ENCODE data around the gene NME1.

The NME1 gene

GRCh38 chr17:51115179-51115578 is 38.2 kb upstream of the NME1 start:
- Histone ChIP-seq H3K4me2 (ENCODE audit: low read length) (no peak overlapping the region), H3K4me3 (ENCODE audit: low read depth, low read length, poor library complexity, severe bottlenecking) (no peak overlapping the region), H4K20me1 (ENCODE audit: insufficient read depth, low read length) (no peaks in the 10 kb centered on the region), H3K9me3 (ENCODE audit: low read length) (no peaks in the 10 kb centered on the region), H3K27me3 (ENCODE audit: insufficient read depth, low read length) (no peaks in the 10 kb centered on the region), H3K9me2 (ENCODE audit: low read depth, low read length) (no peaks in the 10 kb centered on the region), H2AFZ (ENCODE audit: low read length) (no peak overlapping the region), H3K4me1 (ENCODE audit: insufficient read depth, low read length, severe bottlenecking) (peaks cover 38% of the 10 kb centered on the region), H3K79me2 (ENCODE audit: insufficient read depth, low read length) (peaks cover 95% of the 10 kb centered on the region), H3K27ac (ENCODE audit: low read depth, low read length, poor library complexity, severe bottlenecking) (no peak overlapping the region), H3K9ac (ENCODE audit: low read length) (no peak overlapping the region), H3K36me3 (ENCODE audit: insufficient read depth, low read length) (peaks cover 13% of the 10 kb centered on the region), H3F3A (ENCODE audit: insufficient read depth, low read length) (no peaks in the 10 kb centered on the region)
- TF ChIP-seq EZH2 (IDR thresholded peaks at IDR 0.05; ENCODE audit: borderline replicate concordance, low read length): no peak
- no peak for TF ChIP-seq CTCF (IDR thresholded peaks at IDR 0.05; ENCODE audit: low read length)

- no peak for TF ChIP-seq EZH2 (IDR thresholded peaks at IDR 0.05; ENCODE audit: borderline replicate concordance, low read length)
- no peak for TF ChIP-seq CTCF (IDR thresholded peaks at IDR 0.05; ENCODE audit: low read length)
- Histone ChIP-seq H3K27me3 (ENCODE audit: insufficient read depth, low read length) (no peaks in the 10 kb centered on the region), H3K27ac (ENCODE audit: low read depth, low read length, poor library complexity, severe bottlenecking) (peak overlapping the region; percentile 86), H3K79me2 (ENCODE audit: insufficient read depth, low read length) (peaks cover 61% of the 10 kb centered on the region), H3K9ac (ENCODE audit: low read length) (peak overlapping the region; percentile 94), H3K36me3 (ENCODE audit: insufficient read depth, low read length) (no peaks in the 10 kb centered on the region), H3K4me3 (ENCODE audit: low read depth, low read length, poor library complexity, severe bottlenecking) (peak overlapping the region; percentile 92), H3K9me3 (ENCODE audit: low read length) (no peaks in the 10 kb centered on the region), H2AFZ (ENCODE audit: low read length) (no peak overlapping the region), H3F3A (ENCODE audit: insufficient read depth, low read length) (no peaks in the 10 kb centered on the region), H3K9me2 (ENCODE audit: low read depth, low read length) (no peaks in the 10 kb centered on the region), H3K4me2 (ENCODE audit: low read length) (peak overlapping the region; percentile 88), H3K4me1 (ENCODE audit: insufficient read depth, low read length, severe bottlenecking) (peaks cover 41% of the 10 kb centered on the region), H4K20me1 (ENCODE audit: insufficient read depth, low read length) (no peaks in the 10 kb centered on the region)
Measured at GRCh38 chr17:51118330-51119195, 34.8 kb upstream of the NME1 start.

GRCh38 chr17:51119415-51120356 is 33.7 kb upstream of the NME1 start:
- no peaks in the 10 kb centered on the region for H3K27me3 ChIP-seq (ENCODE audit: insufficient read depth, low read length)
- H2AFZ ChIP-seq (ENCODE audit: low read length): no peak overlapping the region
- H4K20me1 ChIP-seq (ENCODE audit: insufficient read depth, low read length): no peaks in the 10 kb centered on the region
- peak overlapping the region; percentile 88 for H3K4me2 ChIP-seq (ENCODE audit: low read length)
- peaks cover 41% of the 10 kb centered on the region for H3K4me1 ChIP-seq (ENCODE audit: insufficient read depth, low read length, severe bottlenecking)
- H3K36me3 ChIP-seq (ENCODE audit: insufficient read depth, low read length): no peaks in the 10 kb centered on the region
- no peaks in the 10 kb centered on the region for H3K9me3 ChIP-seq (ENCODE audit: low read length)
- no peaks in the 10 kb centered on the region for H3F3A ChIP-seq (ENCODE audit: insufficient read depth, low read length)
- TF ChIP-seq CTCF (IDR thresholded peaks at IDR 0.05; ENCODE audit: low read length) (peak; percentile 21; the same call in 1 of the 2 replicates), EZH2 (IDR thresholded peaks at IDR 0.05; ENCODE audit: borderline replicate concordance, low read length) (no peak)
- peaks cover 50% of the 10 kb centered on the region for H3K79me2 ChIP-seq (ENCODE audit: insufficient read depth, low read length)
- peak overlapping the region; percentile 92 for H3K4me3 ChIP-seq (ENCODE audit: low read depth, low read length, poor library complexity, severe bottlenecking)
- peak overlapping the region; percentile 94 for H3K9ac ChIP-seq (ENCODE audit: low read length)
- H3K9me2 ChIP-seq (ENCODE audit: low read depth, low read length): no peaks in the 10 kb centered on the region
- H3K27ac ChIP-seq (ENCODE audit: low read depth, low read length, poor library complexity, severe bottlenecking): peak overlapping the region; percentile 86

Data from OCI-LY1 (cell line).